Hepatocyte (in vitro differentiated cells): ENCODE measurements around the gene MED13L. TPM values are rescaled to one million over a fixed set of nuclear protein-coding genes. Genes with fewer than 3 reads are reported as not detected.

ENCODE experiments used
- DNase-seq: peaks from one replicate; pipeline ENCODE4 v3.0.0-alpha.2; 2016; ENCODE audit warnings: low spot score
- H2AFZ ChIP-seq: fragments of 200-600 bp; sonication (generic); 2 replicates; pipeline ENCODE4 v1.6.0; 2016; ENCODE audit warnings: antibody characterized with exemption, mild to moderate bottlenecking
- H3K27ac ChIP-seq: fragments of 200-600 bp; sonication (generic); 2 replicates; pipeline ENCODE4 v1.5.1; 2016; ENCODE audit warnings: mild to moderate bottlenecking
- H3K27me3 ChIP-seq: fragments of 200-600 bp; sonication (generic); 2 replicates; pipeline ENCODE4 v1.6.1; 2016
- H3K36me3 ChIP-seq: fragments of 200-600 bp; sonication (generic); replicated peaks from 2 replicates; pipeline ENCODE4 v1.5.1; 2016; ENCODE audit warnings: low read depth; ENCODE audit not compliant: insufficient read depth
- H3K4me1 ChIP-seq: fragments of 200-600 bp; sonication (generic); 2 replicates; pipeline ENCODE4 v1.5.1; 2016; ENCODE audit warnings: mild to moderate bottlenecking, moderate library complexity; ENCODE audit not compliant: insufficient read depth
- H3K4me2 ChIP-seq: fragments of 200-600 bp; sonication (generic); 2 replicates; pipeline ENCODE4 v1.6.0; 2016
- H3K4me3 ChIP-seq: fragments of 200-600 bp; sonication (generic); 2 replicates; pipeline ENCODE4 v1.5.1; 2016; ENCODE audit warnings: mild to moderate bottlenecking
- H3K79me2 ChIP-seq: fragments of 200-600 bp; sonication (generic); 2 replicates; pipeline ENCODE4 v1.6.0; 2017; ENCODE audit warnings: mild to moderate bottlenecking
- H3K9me2 ChIP-seq: fragments of 200-600 bp; sonication (generic); replicated peaks from 2 replicates; pipeline ENCODE4 v1.6.0; 2017; ENCODE audit warnings: mild to moderate bottlenecking; ENCODE audit not compliant: insufficient read depth
- H3K9me3 ChIP-seq: fragments of 200-600 bp; sonication (generic); 2 replicates; pipeline ENCODE4 v1.5.1; 2016; ENCODE audit warnings: low read depth, mild to moderate bottlenecking
- H4K20me1 ChIP-seq: fragments of 200-600 bp; sonication (generic); 2 replicates; pipeline ENCODE4 v1.6.0; 2016; ENCODE audit warnings: mild to moderate bottlenecking; ENCODE audit not compliant: insufficient read depth, poor library complexity, severe bottlenecking
- EZH2 ChIP-seq: fragments of 200-600 bp; sonication (generic); IDR thresholded peaks from 2 replicates; pipeline ENCODE4 v1.6.1; 2016; ENCODE audit warnings: antibody characterized with exemption, mild to moderate bottlenecking, borderline replicate concordance
- EZH2phosphoT487 ChIP-seq: fragments of 200-600 bp; sonication (generic); IDR thresholded peaks from one replicate; pipeline ENCODE4 v1.6.1; 2018; ENCODE audit warnings: antibody characterized with exemption, mild to moderate bottlenecking, low read depth, moderate library complexity; ENCODE audit not compliant: unreplicated experiment, severe bottlenecking
- WGBS: methylation state at CpG from one replicate; pipeline ENCODE4 v1.1.6; 2016; ENCODE audit warnings: low lambda C conversion rate; ENCODE audit errors: missing lambda C conversion rate; 5-methylcytosine and 5-hydroxymethylcytosine counted together
- polyA plus RNA-seq: library from polyadenylated mRNA; unstranded; fragments of >200 nt; fragmentation: Nextera tagmentation; extraction: Ambion mirVana; gene quantifications from 2 replicates; pipeline ENCODE4 v1.2.1, GENCODE V29; 2016
- total RNA-seq: library from RNA; depleted of rRNA; stranded (reverse); fragments of >200 nt; gene quantifications from 2 replicates; pipeline ENCODE4 v1.2.3, GENCODE V29; 2014
- TF ChIP-seq, protein P1 (sequence below): fragments of 200-600 bp; sonication (generic); IDR thresholded peaks from 2 replicates; pipeline ENCODE4 v1.5.1; 2016; ENCODE audit warnings: antibody characterized with exemption, mild to moderate bottlenecking; ENCODE audit not compliant: poor library complexity

The MED13L gene
- total and polyA plus RNA-seq, 2 experiments from 2014 or later = 23.7 to 135 TPM

DNA sequence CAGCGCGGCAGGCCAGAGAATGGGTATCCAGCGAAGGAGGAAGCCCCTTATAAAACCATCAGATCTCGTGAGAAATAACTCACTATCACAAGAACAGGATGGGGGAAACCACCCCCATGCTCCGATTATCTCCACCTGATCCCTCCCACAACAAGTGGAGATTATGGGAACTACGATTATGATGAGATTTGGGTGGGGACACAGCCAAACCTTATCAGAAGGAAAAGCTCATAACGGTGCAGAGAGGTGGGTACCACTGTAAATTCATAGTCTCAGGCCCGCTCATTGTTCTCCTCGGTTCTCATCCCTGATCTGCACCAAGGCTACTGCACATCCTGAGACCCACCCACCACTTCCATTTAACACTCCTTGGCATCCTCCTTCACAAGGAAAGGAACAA lies 326.5 kb downstream of the MED13L start:
- DNase-seq = no peak
- Histone ChIP-seq H4K20me1 (no peaks in the 10 kb centered on the region), H3K27ac (no peak overlapping the region), H3K4me2 (no peak overlapping the region), H3K9me3 (no peaks in the 10 kb centered on the region), H2AFZ (no peak overlapping the region), H3K79me2 (no peaks in the 10 kb centered on the region), H3K4me1 (no peaks in the 10 kb centered on the region), H3K36me3 (no peaks in the 10 kb centered on the region), H3K9me2 (no peaks in the 10 kb centered on the region), H3K4me3 (no peak overlapping the region), H3K27me3 (no peaks in the 10 kb centered on the region)
- 96% methylated on average over 9 of the region's 9 CpGs for WGBS
- TF ChIP-seq EZH2 = no peak
- TF ChIP-seq, protein P1, sequence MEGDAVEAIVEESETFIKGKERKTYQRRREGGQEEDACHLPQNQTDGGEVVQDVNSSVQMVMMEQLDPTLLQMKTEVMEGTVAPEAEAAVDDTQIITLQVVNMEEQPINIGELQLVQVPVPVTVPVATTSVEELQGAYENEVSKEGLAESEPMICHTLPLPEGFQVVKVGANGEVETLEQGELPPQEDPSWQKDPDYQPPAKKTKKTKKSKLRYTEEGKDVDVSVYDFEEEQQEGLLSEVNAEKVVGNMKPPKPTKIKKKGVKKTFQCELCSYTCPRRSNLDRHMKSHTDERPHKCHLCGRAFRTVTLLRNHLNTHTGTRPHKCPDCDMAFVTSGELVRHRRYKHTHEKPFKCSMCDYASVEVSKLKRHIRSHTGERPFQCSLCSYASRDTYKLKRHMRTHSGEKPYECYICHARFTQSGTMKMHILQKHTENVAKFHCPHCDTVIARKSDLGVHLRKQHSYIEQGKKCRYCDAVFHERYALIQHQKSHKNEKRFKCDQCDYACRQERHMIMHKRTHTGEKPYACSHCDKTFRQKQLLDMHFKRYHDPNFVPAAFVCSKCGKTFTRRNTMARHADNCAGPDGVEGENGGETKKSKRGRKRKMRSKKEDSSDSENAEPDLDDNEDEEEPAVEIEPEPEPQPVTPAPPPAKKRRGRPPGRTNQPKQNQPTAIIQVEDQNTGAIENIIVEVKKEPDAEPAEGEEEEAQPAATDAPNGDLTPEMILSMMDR = no peak
- TF ChIP-seq EZH2phosphoT487 = no peak

DNA sequence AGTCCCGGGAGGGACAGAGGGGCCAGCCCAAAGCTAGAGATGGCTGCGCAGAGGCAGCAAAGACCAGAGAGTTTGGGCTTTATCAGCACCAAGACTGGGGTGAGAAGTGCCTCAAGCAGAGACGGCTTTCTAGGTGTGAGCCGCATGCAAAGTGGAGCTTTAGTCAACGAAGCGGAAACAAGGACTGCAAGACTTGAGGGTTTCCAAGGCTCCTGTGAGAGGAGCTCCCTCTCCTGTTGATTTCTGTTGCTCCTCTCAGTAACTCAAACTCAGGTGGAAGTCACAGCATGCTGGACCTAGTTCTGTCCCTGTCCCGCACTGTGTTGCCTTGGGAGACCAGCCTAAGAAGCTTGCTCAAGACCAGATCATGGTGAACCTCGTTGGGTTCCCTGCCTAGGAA lies 327.8 kb downstream of the MED13L start:
- H3K27me3 ChIP-seq = no peaks in the 10 kb centered on the region

DNA sequence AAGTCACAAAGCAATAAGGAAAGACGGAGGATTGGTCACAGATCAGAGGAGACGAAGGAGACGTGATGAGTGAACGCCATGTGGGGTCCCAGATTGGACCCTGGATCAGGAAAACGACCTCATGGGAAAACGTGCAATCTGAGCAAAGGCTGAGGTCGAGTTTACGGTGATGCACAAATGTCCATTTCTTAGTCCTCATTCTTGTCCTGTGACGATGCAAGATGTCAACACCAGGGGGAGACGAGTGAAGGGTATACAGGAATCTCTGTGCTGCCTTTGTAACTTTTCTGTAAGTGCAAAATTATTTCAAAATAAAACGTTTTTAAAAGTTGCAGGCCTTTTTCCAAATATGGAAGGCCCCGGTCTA lies 329.8 kb downstream of the MED13L start:
- Histone ChIP-seq H3K4me2 (no peak overlapping the region), H3K27me3 (no peaks in the 10 kb centered on the region), H2AFZ (no peak overlapping the region), H3K9me3 (no peaks in the 10 kb centered on the region), H3K27ac (no peak overlapping the region), H3K9me2 (no peaks in the 10 kb centered on the region), H3K36me3 (no peaks in the 10 kb centered on the region), H3K79me2 (no peaks in the 10 kb centered on the region), H3K4me3 (no peak overlapping the region), H3K4me1 (no peaks in the 10 kb centered on the region), H4K20me1 (no peaks in the 10 kb centered on the region)
- 83% methylated on average over 12 of the region's 12 CpGs for WGBS
- DNase-seq = no peak
- TF ChIP-seq, protein P1 = no peak
- no peak for TF ChIP-seq EZH2

More for the DNA sequence above, 327.8 kb downstream of the MED13L start:
- Histone ChIP-seq H3K4me1 (no peaks in the 10 kb centered on the region), H3K9me3 (no peaks in the 10 kb centered on the region), H3K79me2 (no peaks in the 10 kb centered on the region), H3K36me3 (no peaks in the 10 kb centered on the region), H3K9me2 (no peaks in the 10 kb centered on the region), H2AFZ (no peak overlapping the region), H4K20me1 (no peaks in the 10 kb centered on the region), H3K4me3 (no peak overlapping the region), H3K27ac (no peak overlapping the region), H3K4me2 (no peak overlapping the region)
- DNase-seq = no peak
- 88% methylated on average over 8 of the region's 8 CpGs for WGBS
- TF ChIP-seq EZH2 = no peak
- TF ChIP-seq, protein P1 = no peak
- no peak for TF ChIP-seq EZH2phosphoT487
